ENCODE data around the gene TMEM273.

DNA sequence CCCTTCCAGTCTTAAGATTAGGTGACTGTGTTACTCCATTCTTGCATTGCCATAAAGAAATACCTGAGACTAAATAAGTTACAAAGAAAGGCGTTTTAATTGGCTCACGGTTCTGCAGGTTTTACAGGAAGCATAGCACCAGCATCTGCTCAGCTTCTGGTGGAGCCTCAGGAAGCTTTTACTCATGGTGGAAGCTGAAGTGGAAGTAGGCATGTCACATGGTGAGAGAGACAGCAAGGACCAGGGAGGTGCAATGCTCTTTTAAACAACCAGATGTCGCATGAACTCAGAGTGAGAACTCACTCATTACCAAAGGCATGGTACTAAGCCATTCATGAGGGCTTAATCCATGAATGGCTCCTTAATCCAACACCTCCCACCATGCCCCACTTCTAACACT lies 34.0 kb upstream of the TMEM273 start:
- TF ChIP-seq, protein P1, sequence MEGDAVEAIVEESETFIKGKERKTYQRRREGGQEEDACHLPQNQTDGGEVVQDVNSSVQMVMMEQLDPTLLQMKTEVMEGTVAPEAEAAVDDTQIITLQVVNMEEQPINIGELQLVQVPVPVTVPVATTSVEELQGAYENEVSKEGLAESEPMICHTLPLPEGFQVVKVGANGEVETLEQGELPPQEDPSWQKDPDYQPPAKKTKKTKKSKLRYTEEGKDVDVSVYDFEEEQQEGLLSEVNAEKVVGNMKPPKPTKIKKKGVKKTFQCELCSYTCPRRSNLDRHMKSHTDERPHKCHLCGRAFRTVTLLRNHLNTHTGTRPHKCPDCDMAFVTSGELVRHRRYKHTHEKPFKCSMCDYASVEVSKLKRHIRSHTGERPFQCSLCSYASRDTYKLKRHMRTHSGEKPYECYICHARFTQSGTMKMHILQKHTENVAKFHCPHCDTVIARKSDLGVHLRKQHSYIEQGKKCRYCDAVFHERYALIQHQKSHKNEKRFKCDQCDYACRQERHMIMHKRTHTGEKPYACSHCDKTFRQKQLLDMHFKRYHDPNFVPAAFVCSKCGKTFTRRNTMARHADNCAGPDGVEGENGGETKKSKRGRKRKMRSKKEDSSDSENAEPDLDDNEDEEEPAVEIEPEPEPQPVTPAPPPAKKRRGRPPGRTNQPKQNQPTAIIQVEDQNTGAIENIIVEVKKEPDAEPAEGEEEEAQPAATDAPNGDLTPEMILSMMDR (IDR thresholded peaks at IDR 0.05): no peak
- no peak for TF ChIP-seq POLR2AphosphoS5 (IDR thresholded peaks at IDR 0.05)
- TF ChIP-seq POLR2A (IDR thresholded peaks at IDR 0.05): no peak
